ENCODE measurements around the gene ERBB4. TPM values are rescaled to one million over a fixed set of nuclear protein-coding genes. Genes with fewer than 3 reads are reported as not detected.

The ERBB4 gene
- total RNA-seq, 1 donor from 2014 or later: 9.2 TPM

DNA sequence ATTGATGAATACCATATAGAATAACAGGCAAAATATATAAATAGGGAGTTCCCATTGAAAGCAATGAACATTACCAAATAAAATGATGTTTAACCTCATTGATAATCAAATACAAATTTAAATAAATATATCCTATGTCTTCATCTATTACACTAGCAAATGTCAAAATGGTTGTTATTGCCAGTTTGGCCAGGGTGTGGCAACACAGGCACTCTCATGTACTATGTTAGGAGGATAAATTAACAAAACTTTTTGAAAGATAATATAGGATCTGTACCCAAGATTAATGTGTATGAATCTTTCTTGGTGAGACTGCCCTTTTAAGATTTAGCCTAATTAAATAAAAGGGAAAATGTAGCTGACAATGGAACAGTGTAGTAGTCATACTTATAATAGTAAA, 659.3 kb downstream of the ERBB4 start:
- no peaks in the 10 kb centered on the region for H3K4me1 Mint-ChIP-seq
- H3K27me3 Mint-ChIP-seq (ENCODE audit: low read depth): no peaks in the 10 kb centered on the region
- TF ChIP-seq, protein P1, sequence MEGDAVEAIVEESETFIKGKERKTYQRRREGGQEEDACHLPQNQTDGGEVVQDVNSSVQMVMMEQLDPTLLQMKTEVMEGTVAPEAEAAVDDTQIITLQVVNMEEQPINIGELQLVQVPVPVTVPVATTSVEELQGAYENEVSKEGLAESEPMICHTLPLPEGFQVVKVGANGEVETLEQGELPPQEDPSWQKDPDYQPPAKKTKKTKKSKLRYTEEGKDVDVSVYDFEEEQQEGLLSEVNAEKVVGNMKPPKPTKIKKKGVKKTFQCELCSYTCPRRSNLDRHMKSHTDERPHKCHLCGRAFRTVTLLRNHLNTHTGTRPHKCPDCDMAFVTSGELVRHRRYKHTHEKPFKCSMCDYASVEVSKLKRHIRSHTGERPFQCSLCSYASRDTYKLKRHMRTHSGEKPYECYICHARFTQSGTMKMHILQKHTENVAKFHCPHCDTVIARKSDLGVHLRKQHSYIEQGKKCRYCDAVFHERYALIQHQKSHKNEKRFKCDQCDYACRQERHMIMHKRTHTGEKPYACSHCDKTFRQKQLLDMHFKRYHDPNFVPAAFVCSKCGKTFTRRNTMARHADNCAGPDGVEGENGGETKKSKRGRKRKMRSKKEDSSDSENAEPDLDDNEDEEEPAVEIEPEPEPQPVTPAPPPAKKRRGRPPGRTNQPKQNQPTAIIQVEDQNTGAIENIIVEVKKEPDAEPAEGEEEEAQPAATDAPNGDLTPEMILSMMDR (IDR thresholded peaks at IDR 0.05; ENCODE audit: unreplicated experiment): no peak
- DNase-seq (ENCODE audit: low spot score in 2 of 2, unreplicated experiment in 2 of 2): no peak
- H3K27ac Mint-ChIP-seq: no peak overlapping the region
- no peaks in the 10 kb centered on the region for H3K36me3 Mint-ChIP-seq
- no peak overlapping the region for H3K4me3 Mint-ChIP-seq
- H3K9me3 Mint-ChIP-seq: peaks cover 3% of the 10 kb centered on the region

DNA sequence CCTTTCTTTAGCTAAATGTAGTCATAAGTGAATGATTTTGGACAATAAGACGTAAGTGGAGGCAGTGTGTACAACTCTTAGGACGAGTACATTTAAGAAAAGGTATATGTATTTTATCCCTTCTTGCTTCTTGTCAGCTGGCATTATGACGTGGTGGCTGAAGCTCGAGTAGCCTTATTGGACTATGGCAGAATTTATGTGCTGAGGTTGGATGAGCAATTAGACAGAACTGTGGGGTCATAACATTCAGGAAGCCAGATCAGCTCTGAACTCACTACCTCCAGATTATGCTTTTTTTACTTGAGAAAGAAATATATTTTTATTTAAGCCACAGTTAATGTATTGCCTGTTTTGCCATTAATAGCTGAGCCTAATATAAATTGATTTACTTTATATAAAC, 661.5 kb downstream of the ERBB4 start:
- TF ChIP-seq, protein P1 (IDR thresholded peaks at IDR 0.05; ENCODE audit: unreplicated experiment): no peak
- Mint-ChIP-seq H3K36me3 (no peaks in the 10 kb centered on the region), H3K9me3 (peaks cover 3% of the 10 kb centered on the region), H3K4me1 (no peaks in the 10 kb centered on the region), H3K4me3 (no peak overlapping the region), H3K27ac (no peak overlapping the region), H3K27me3 (ENCODE audit: low read depth) (no peaks in the 10 kb centered on the region)
- no peak for DNase-seq (ENCODE audit: low spot score in 2 of 2, unreplicated experiment in 2 of 2)

DNA sequence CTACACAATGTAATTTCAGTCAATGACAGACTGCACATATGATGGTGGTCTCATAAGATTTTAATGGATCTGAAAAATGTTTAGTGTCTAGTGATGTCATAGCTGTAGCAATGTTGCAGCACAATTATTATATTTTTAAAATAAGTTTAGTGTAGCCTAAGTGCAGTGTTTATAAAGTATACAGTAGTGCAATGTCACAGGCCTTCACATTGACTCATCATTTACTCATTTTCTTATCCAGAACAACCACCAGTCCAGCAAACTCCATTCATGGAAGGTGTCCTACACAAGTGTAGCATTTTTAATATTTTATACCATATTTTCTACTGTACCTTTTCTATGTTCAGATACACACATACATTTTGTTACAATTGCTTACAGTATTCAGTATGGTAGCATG, 663.1 kb downstream of the ERBB4 start:
- Mint-ChIP-seq H3K27me3 (ENCODE audit: low read depth) (no peaks in the 10 kb centered on the region), H3K4me3 (no peak overlapping the region), H3K36me3 (no peaks in the 10 kb centered on the region), H3K9me3 (no peaks in the 10 kb centered on the region), H3K4me1 (no peaks in the 10 kb centered on the region), H3K27ac (no peak overlapping the region)
- TF ChIP-seq, protein P1 (IDR thresholded peaks at IDR 0.05; ENCODE audit: unreplicated experiment): no peak
- no peak for DNase-seq (ENCODE audit: low spot score in 2 of 2, unreplicated experiment in 2 of 2)

DNA sequence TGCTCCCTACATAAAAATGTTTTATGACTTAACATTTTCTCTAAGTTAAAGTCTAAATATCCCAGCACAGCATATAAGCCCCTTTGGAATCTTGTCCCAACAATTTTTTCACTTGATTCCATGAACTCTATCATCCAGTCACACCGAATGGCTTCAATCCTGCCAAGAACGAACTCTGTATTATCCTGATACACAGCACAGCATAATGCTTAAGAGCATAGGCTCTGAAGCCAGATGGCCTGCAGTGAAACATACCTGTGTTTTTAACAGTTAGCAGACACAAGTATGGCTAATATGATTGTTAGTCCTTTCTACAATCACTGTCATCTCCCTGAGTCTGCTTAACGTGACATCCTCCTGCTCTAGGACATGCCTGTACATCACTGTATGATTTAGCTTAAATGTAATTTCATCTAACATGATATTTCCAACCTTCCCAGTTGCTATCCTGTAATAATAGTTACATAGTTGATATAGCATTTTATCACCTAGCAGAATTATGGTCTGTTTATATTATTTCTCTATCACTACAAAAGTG, 669.5 kb downstream of the ERBB4 start:
- H3K4me1 Mint-ChIP-seq: peaks cover 18% of the 10 kb centered on the region
- TF ChIP-seq, protein P1 (IDR thresholded peaks at IDR 0.05; ENCODE audit: unreplicated experiment): no peak
- peak overlapping the region; percentile 39 for H3K27ac Mint-ChIP-seq
- H3K27me3 Mint-ChIP-seq (ENCODE audit: low read depth): no peaks in the 10 kb centered on the region
- H3K4me3 Mint-ChIP-seq: no peak overlapping the region
- DNase-seq (ENCODE audit: low spot score in 2 of 2, unreplicated experiment in 2 of 2): no peak
- no peaks in the 10 kb centered on the region for H3K36me3 Mint-ChIP-seq
- H3K9me3 Mint-ChIP-seq: peaks cover 2% of the 10 kb centered on the region

DNA sequence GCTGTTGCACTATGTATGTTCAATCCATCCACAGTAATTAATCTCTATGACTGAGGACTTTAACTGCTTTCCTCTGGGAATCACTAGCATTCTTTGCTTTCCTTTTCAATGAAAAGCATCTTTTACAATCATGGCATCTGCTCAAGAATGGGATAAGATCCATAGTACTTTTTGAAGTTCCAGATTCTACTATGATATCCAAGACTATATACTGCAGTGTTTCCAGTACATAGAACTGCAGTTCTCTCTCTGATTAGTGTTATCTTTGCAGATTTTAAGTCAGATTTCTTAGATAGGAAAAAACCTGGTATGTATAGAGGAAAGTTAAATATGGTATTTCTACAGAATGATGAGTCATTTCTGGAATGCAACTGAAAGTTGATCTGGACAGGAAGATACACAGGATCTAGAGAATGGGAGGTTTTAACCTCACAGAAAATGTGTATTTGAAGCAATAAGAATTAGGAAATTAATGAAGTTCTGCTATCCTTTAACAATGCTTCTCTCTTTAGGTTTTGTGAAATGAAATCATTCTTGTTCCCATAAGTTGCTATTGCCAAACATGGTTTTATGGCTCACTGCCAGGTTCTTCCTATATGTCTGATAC, 670.7 kb downstream of the ERBB4 start:
- peaks cover 18% of the 10 kb centered on the region for H3K4me1 Mint-ChIP-seq
- H3K27me3 Mint-ChIP-seq (ENCODE audit: low read depth): no peaks in the 10 kb centered on the region
- TF ChIP-seq, protein P1 (IDR thresholded peaks at IDR 0.05; ENCODE audit: unreplicated experiment): no peak
- peak overlapping the region; percentile 5 for H3K27ac Mint-ChIP-seq
- peaks cover 6% of the 10 kb centered on the region for H3K9me3 Mint-ChIP-seq
- H3K36me3 Mint-ChIP-seq: no peaks in the 10 kb centered on the region
- no peak for DNase-seq (ENCODE audit: low spot score in 2 of 2, unreplicated experiment in 2 of 2)
- no peak overlapping the region for H3K4me3 Mint-ChIP-seq
